PC-9 (cell line): ENCODE measurements around the gene MORC2.

ENCODE experiments used
- EZH2 ChIP-seq: fragments of 200-600 bp; sonication (generic); IDR thresholded peaks from 2 replicates; pipeline ENCODE4 v1.8.0; 2017; ENCODE audit warnings: antibody characterized with exemption, low read depth
- TF ChIP-seq, protein P1 (sequence below): fragments of 200-600 bp; sonication (generic); conservative IDR thresholded peaks from 2 replicates; pipeline ENCODE4 v1.6.1; 2017; ENCODE audit warnings: mixed run types, antibody characterized with exemption, mild to moderate bottlenecking, moderate library complexity

DNA sequence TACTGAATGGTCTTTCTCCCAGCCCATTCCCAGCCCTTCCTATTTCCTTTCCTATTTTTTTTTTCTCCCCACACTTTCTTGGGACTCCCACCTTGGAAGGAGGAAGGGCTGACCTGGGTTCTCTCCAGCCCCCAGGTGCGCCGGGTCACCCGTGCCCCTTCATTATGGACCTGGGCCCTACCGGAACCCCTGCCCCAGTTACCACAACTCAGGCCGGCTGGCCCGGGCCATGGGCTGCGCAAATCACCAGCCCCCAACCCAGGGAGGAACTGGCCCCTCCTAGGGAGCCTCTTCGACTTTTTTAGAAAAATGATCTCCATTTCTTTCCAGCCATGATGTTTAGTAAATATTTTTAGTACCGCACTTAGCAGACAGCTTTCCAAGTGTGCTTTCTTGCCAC lies 62.2 kb downstream of the MORC2 start:
- TF ChIP-seq, protein P1, sequence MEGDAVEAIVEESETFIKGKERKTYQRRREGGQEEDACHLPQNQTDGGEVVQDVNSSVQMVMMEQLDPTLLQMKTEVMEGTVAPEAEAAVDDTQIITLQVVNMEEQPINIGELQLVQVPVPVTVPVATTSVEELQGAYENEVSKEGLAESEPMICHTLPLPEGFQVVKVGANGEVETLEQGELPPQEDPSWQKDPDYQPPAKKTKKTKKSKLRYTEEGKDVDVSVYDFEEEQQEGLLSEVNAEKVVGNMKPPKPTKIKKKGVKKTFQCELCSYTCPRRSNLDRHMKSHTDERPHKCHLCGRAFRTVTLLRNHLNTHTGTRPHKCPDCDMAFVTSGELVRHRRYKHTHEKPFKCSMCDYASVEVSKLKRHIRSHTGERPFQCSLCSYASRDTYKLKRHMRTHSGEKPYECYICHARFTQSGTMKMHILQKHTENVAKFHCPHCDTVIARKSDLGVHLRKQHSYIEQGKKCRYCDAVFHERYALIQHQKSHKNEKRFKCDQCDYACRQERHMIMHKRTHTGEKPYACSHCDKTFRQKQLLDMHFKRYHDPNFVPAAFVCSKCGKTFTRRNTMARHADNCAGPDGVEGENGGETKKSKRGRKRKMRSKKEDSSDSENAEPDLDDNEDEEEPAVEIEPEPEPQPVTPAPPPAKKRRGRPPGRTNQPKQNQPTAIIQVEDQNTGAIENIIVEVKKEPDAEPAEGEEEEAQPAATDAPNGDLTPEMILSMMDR, result no peak
- TF ChIP-seq EZH2, result no peak
